Endothelial cell of umbilical vein (primary cell): ENCODE results near the gene LIX1. TPM values are rescaled to one million over a fixed set of nuclear protein-coding genes. Genes with fewer than 3 reads are reported as not detected.

ENCODE experiments used
- Bru-seq: library from RNA; stranded (reverse); fragments of 400-500 nt; gene quantifications from one replicate; lab custom pipeline; 2021; lab: Mats Ljungman, UMichigan
- BruChase-seq, 2 experiments: library from RNA; stranded (reverse); fragments of 400-500 nt; gene quantifications; one replicate each; lab custom pipeline; 2021; lab: Mats Ljungman, UMichigan
- BruUV-seq: library from RNA; stranded (reverse); fragments of 400-500 nt; replicated peaks from 2 replicates; lab custom pipeline; 2021; lab: Mats Ljungman, UMichigan
- CTCF ChIA-PET: fragments of 300-600, 350-600 bp; sonication (Branson Sonifier 250); formaldehyde crosslinking; loops from one replicate; lab custom pipeline; 2021; ENCODE audit warnings: antibody characterized with exemption, inconsistent platforms; lab: Charles Lee
- POLR2A ChIA-PET: fragments of 300-600, 350-600 bp; sonication (Branson Sonifier 250); formaldehyde crosslinking; loops from one replicate; lab custom pipeline; 2021; ENCODE audit warnings: antibody characterized with exemption, inconsistent platforms; lab: Charles Lee
- DNase-seq: peaks from one replicate; pipeline ENCODE4 v3.0.0-alpha.2; 2011; ENCODE audit warnings: low read depth, low spot score
- FAIRE-seq: peaks from 2 replicates; lab custom pipeline; 2011; peaks lifted over from hg19 to GRCh38; lab: Jason Lieb, UNC
- H2AFZ ChIP-seq: 2 replicates; pipeline ENCODE4 v1.6.0; 2012; ENCODE audit warnings: low read depth, low read length, control low read depth, inconsistent platforms
- H3K27ac ChIP-seq: 2 replicates; pipeline ENCODE4 v1.5.1; 2011; ENCODE audit warnings: low read depth, mild to moderate bottlenecking, control low read depth, low read length, moderate library complexity; ENCODE audit not compliant: insufficient read depth
- H3K27me3 ChIP-seq, 2 experiments: 2 replicates each; pipeline versions ENCODE4 v1.6.0 to v1.6.1; 2011; ENCODE audit warnings: low read length in 2 of 2, mixed read lengths in 1 of 2; ENCODE audit not compliant: control insufficient read depth in 2 of 2, insufficient read depth in 2 of 2
- H3K36me3 ChIP-seq, 2 experiments: 2 replicates in 1 of 2; 3 replicates in 1 of 2; pipeline ENCODE4 v1.5.1; 2011; ENCODE audit warnings: low read length in 2 of 2, mild to moderate bottlenecking in 1 of 2, moderate library complexity in 1 of 2; ENCODE audit not compliant: control insufficient read depth in 2 of 2, insufficient read depth in 2 of 2; ENCODE audit errors: extremely low read depth in 1 of 2
- H3K4me1 ChIP-seq: 3 replicates; pipeline ENCODE4 v1.5.1; 2011; ENCODE audit warnings: mild to moderate bottlenecking, low read length; ENCODE audit not compliant: control insufficient read depth, insufficient read depth; ENCODE audit errors: extremely low read depth
- H3K4me2 ChIP-seq: 2 replicates; pipeline ENCODE4 v1.6.1; 2011; ENCODE audit warnings: low read length, control low read depth, mixed read lengths; ENCODE audit not compliant: insufficient read depth
- H3K4me3 ChIP-seq, 3 experiments: fragments of 200-600 bp in 1 of 3; sonication (generic), shearing (Covaris generic) in 1 of 3; replicated peaks in 1 of 3; 2 replicates each; pipeline ENCODE4 v1.5.1; 2011 to 2016; ENCODE audit warnings: control low read depth in 3 of 3, low read length in 3 of 3, mild to moderate bottlenecking in 2 of 3, inconsistent platforms in 1 of 3, low read depth in 1 of 3, moderate library complexity in 1 of 3; ENCODE audit not compliant: insufficient read depth in 1 of 3
- H3K79me2 ChIP-seq: 2 replicates; pipeline ENCODE4 v1.6.0; 2012; ENCODE audit warnings: low read length, inconsistent platforms; ENCODE audit not compliant: control insufficient read depth, insufficient read depth
- H3K9ac ChIP-seq: replicated peaks from 2 replicates; pipeline ENCODE3; 2011; ENCODE audit warnings: low read length, control low read depth; ENCODE audit not compliant: insufficient read depth; ENCODE audit errors: extremely low read depth
- H3K9me1 ChIP-seq: replicated peaks from 3 replicates; pipeline ENCODE4 v1.6.0; 2011; ENCODE audit warnings: mild to moderate bottlenecking, low read length; ENCODE audit not compliant: control insufficient read depth, insufficient read depth; ENCODE audit errors: extremely low read depth
- H3K9me3 ChIP-seq: replicated peaks from 2 replicates; pipeline ENCODE4 v1.5.1; 2012; ENCODE audit warnings: low read length, inconsistent platforms; ENCODE audit not compliant: control insufficient read depth, insufficient read depth
- H4K20me1 ChIP-seq: replicated peaks from 2 replicates; pipeline ENCODE3; 2011; ENCODE audit warnings: mild to moderate bottlenecking, low read length; ENCODE audit not compliant: control insufficient read depth, insufficient read depth; ENCODE audit errors: extremely low read depth
- CTCF ChIP-seq, 2 donors: IDR thresholded peaks; 1 replicate in 1 of 2; 2 replicates in 1 of 2; pipeline ENCODE4 v1.5.1; 2011; ENCODE audit warnings: low read length in 2 of 2, mild to moderate bottlenecking in 2 of 2, moderate library complexity in 2 of 2, control low read depth in 1 of 2, inconsistent platforms in 1 of 2, low read depth in 1 of 2; ENCODE audit not compliant: insufficient read depth in 1 of 2; ENCODE audit errors: extremely low read depth in 1 of 2
- POLR2AphosphoS5 ChIP-seq: IDR thresholded peaks from 2 replicates; pipeline ENCODE4 v1.6.1; 2012; ENCODE audit warnings: low read depth, mild to moderate bottlenecking, control low read depth, low read length, moderate library complexity; ENCODE audit not compliant: insufficient read depth
- dilution Hi-C: fragments of 300-500 bp; cut with MboI; formaldehyde crosslinking; loops from one replicate; pipeline ENCODE4 v1.15.0; 2019; ENCODE audit warnings: low sequenced_read_pairs; ENCODE audit not compliant: extremely low pct_ligation_motif_present
- intact Hi-C: fragments of 100-400 bp; cut with micrococcal nuclease; formaldehyde crosslinking; loops from one replicate; pipeline ENCODE4 v1.10.0; 2022
- long read RNA-seq: library from polyadenylated mRNA; stranded (forward); transcript quantifications from one replicate; pipeline ENCODE4 v2.0.0, GENCODE V29; 2021
- polyA minus RNA-seq, 3 experiments: library from RNA; depleted of rRNA, polyadenylated mRNA; stranded (reverse); fragments of >200 nt; gene quantifications; 1 replicate in 1 of 3; 2 replicates in 2 of 3; pipeline ENCODE4 v1.2.3, GENCODE V29; 2011
- polyA plus RNA-seq, 4 experiments: library from polyadenylated mRNA; depleted of rRNA in 3 of 4; stranded (reverse) in 3 of 4; unstranded in 1 of 4; fragments of >200 nt; gene quantifications; 2 replicates each; pipeline versions ENCODE4 v1.2.1 to v1.2.3, GENCODE V29; 2011 to 2012; ENCODE audit warnings: missing spikeins in 1 of 4
- total RNA-seq: library from RNA; stranded (reverse); gene quantifications from 2 replicates; pipeline ENCODE4 v1.2.3, GENCODE V29; 2021

LIX1 gene
- total RNA-seq (not detected in 2 replicates), polyA plus RNA-seq (not detected in 2 replicates), polyA minus RNA-seq (not detected in 2 replicates), Bru-seq, nascent RNA (not detected), BruChase-seq, experiment 1, labeled RNA remaining after a 6-hour chase (not detected), BruChase-seq, experiment 2, labeled RNA remaining after a 2-hour chase (percentile 2 among the genes with signal in this experiment)
- polyA plus RNA-seq (2011; cell fraction: cytosol; rRNA removed), result not detected in 2 replicates
- not detected in 2 replicates for polyA plus RNA-seq (2011; cell fraction: nucleus; rRNA removed)
- not detected in 2 replicates for polyA plus RNA-seq (2012)
- polyA minus RNA-seq (2011; cell fraction: cytosol; rRNA and poly(A)+ RNA removed), result not detected
- polyA minus RNA-seq (2011; cell fraction: nucleus; rRNA and poly(A)+ RNA removed), result not detected in 2 replicates
- long read RNA-seq, result 0 reads

DNA sequence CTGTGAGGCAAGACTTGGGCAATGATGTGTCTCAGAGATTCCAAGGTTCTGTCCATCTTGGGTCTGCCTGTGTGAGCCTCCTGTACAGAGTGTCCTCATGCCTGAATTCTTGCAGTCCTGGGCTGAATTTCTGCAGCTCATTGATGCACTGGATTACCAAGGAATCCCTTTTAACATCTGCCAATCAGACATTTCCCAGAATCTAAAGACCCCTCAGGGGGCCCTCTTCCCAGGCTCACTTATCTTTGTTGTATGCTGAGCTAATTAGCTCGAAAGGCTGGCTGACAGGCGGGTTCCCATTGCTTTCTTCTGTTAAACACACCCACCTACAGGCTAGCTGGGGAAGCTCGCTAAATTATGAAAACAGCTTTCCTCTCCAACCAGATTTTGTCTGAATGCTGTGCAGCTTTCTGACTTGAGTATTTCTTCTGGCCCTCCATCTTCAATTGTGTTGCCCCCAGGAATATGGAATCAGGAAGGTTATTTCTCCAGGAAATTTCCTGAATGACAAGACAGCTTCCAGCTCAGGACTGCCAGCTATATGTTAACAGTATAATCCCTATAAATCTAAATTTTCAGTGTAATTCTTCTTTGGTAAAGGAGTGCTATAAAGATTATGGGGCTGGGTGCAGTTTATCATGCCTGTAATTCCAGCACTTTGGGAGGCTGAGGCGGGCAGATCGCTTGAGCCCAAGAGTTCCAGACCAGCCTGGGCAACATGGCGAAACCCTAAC is at the start of gene LIX1:
Gene LIX1 (minus strand): TSS at position 91 of the 734 bp plus-strand sequence. CDS start 35 bp downstream, at position 56.
- ChIA-PET CTCF (interaction anchor here (0.6 to 3.2 kb wide), 43 partner anchors 9 to 792 kb away, joined by 3 to 98 read pairs (median 4); partner anchors contain the start of genes ERAP1 and LNPEP), POLR2A (no interaction called here)
- H3K27me3 ChIP-seq, result peaks cover 5 to 13% of the 10 kb centered on the region in 2 experiments
- no peak within 1 kb of the TSS for H3K27ac ChIP-seq
- intact Hi-C loops, result loop anchor here (1.0 to 5.0 kb wide), 5 partner anchors 98 to 530 kb away; no protein-coding TSS in a partner anchor
- no peak within 1 kb of the TSS for H3K4me3 ChIP-seq
- H3K79me2 ChIP-seq, result no peaks in the 10 kb centered on the region
- H3K4me1 ChIP-seq, result no peaks in the 10 kb centered on the region
- TF ChIP-seq POLR2AphosphoS5 (no peak), CTCF (IDR thresholded peaks at IDR 0.05; ENCODE audit: extremely low read depth in 1 of 2, insufficient read depth in 1 of 2, low read depth in 1 of 2, low read length in 2 of 2) (peak; percentile 52 to 53)
- no peak within 1 kb of the TSS for H3K9ac ChIP-seq
- H2AFZ ChIP-seq, result no peak within 1 kb of the TSS
- no peak within 1 kb of the TSS for H3K4me2 ChIP-seq
- dilution Hi-C loops, result no loop called here
- no peaks in the 10 kb centered on the region for H3K36me3 ChIP-seq
- no TSS peak for BruUV-seq
- no peaks in the 10 kb centered on the region for H4K20me1 ChIP-seq
- FAIRE-seq (peak; percentile 21), DNase-seq (peak; percentile 50)
- no peaks in the 10 kb centered on the region for H3K9me1 ChIP-seq
- no peaks in the 10 kb centered on the region for H3K9me3 ChIP-seq
